Measurements from ENCODE around the gene NR1I3. TPM values are rescaled to one million over a fixed set of nuclear protein-coding genes. Genes with fewer than 3 reads are reported as not detected.

NR1I3 gene
- total RNA-seq, 1 experiment from 2014 or later = not detected

- Histone ChIP-seq H3K4me2 (ENCODE audit: insufficient read depth, insufficient read length, low read length) (no peak overlapping the region), H3K9ac (ENCODE audit: extremely low read depth, insufficient read length, low read length) (no peak overlapping the region), H4K8ac (replicated peaks; ENCODE audit: insufficient read length, low read depth, low read length) (no peak overlapping the region), H3T11ph (ENCODE audit: low read length) (no peak overlapping the region), H3K79me1 (ENCODE audit: insufficient read depth, low read depth, low read length, poor library complexity, severe bottlenecking) (no peaks in the 10 kb centered on the region), H4K20me1 (ENCODE audit: control insufficient read depth, insufficient read depth, insufficient read length) (peaks cover 3% of the 10 kb centered on the region), H3K27ac (ENCODE audit: insufficient read length, low read depth, low read length) (no peak overlapping the region), H2BK12ac (ENCODE audit: insufficient read length, low read depth, low read length) (no peak overlapping the region), H3K23me2 (ENCODE audit: insufficient read length, low read depth, low read length, poor library complexity, severe bottlenecking) (no peaks in the 10 kb centered on the region), H3K27me3 (ENCODE audit: insufficient read depth, low read length) (no peaks in the 10 kb centered on the region), H2BK5ac (ENCODE audit: insufficient read length, low read length) (no peak overlapping the region), H4K91ac (ENCODE audit: insufficient read length, low read depth, low read length) (no peak overlapping the region), H3K9me3 (ENCODE audit: control insufficient read depth, low read depth, low read length) (no peaks in the 10 kb centered on the region), H3K56ac (ENCODE audit: insufficient read length, low read depth, low read length) (no peak overlapping the region), H2AFZ (ENCODE audit: low read length) (no peak overlapping the region), H4K5ac (ENCODE audit: insufficient read length, low read depth, low read length) (no peak overlapping the region), H3K18ac (ENCODE audit: insufficient read length, low read depth, low read length) (no peak overlapping the region), H2BK15ac (ENCODE audit: low read depth, low read length) (no peak overlapping the region), H2AK5ac (ENCODE audit: insufficient read length, low read length) (no peak overlapping the region), H3K14ac (ENCODE audit: insufficient read depth, low read length) (no peak overlapping the region), H3K79me2 (ENCODE audit: insufficient read depth, low read length) (no peaks in the 10 kb centered on the region), H2BK20ac (ENCODE audit: low read depth, low read length, poor library complexity, severe bottlenecking) (no peak overlapping the region), H3K23ac (ENCODE audit: insufficient read length, low read depth, low read length) (no peak overlapping the region), H3K4me1 (ENCODE audit: insufficient read depth, low read length) (no peaks in the 10 kb centered on the region), H2BK120ac (ENCODE audit: low read depth, low read length, poor library complexity, severe bottlenecking) (no peak overlapping the region), H3K4ac (ENCODE audit: low read depth, low read length) (no peak overlapping the region)
- H3K4me1 Mint-ChIP-seq = peaks cover 7 to 12% of the 10 kb centered on the region in 2 experiments
- H3K4me3 Mint-ChIP-seq = no peak overlapping the region; a peak in 1 of 5 replicates
- H3K36me3 Mint-ChIP-seq (ENCODE audit: insufficient read depth in 1 of 3, low read depth in 3 of 3) = peaks cover 0 to 19% (median 10%) of the 10 kb centered on the region in 3 experiments; a peak in 4 of 7 replicates
- no peak for TF ChIP-seq CTCF (conservative IDR thresholded peaks at IDR 0.05)
- WGBS (ENCODE audit: extremely low coverage, insufficient read length, low lambda C conversion rate) = no CpG with 5 or more reads among the region's 5 CpGs
- H3K27me3 Mint-ChIP-seq (ENCODE audit: low read depth) = no peaks in the 10 kb centered on the region
- no peak for DNase-seq
- H3K27ac Mint-ChIP-seq = no peak overlapping the region
- H3K9me3 Mint-ChIP-seq = no peaks in the 10 kb centered on the region
Measured at GRCh38 chr1:161189036-161189435, 49.0 kb downstream of the NR1I3 start.

Data from H9 (cell line).